GM12878 (cell line): ENCODE results near the gene MCRIP2. TPM values are rescaled to one million over a fixed set of nuclear protein-coding genes. Genes with fewer than 3 reads are reported as not detected.

Source experiments
- ATAC-seq: fragments of 200-7000 bp; cut with Tn5 transposase; 3 replicates; pipeline ENCODE4 v1.9.1; 2020; ENCODE audit warnings: mild to moderate bottlenecking, moderate library complexity
- BruUV-seq: library from RNA; stranded (reverse); fragments of 400-500 nt; replicated peaks from 2 replicates; lab custom pipeline; 2021; lab: Mats Ljungman, UMichigan
- CTCF ChIA-PET: fragments of 300-600 bp; sonication (Branson Sonifier 250); formaldehyde crosslinking; extraction: SDS; loops from one replicate; lab custom pipeline; 2021; ENCODE audit warnings: inconsistent platforms; lab: Yijun Ruan, JAX
- POLR2A ChIA-PET: fragments of 350-600 bp; formaldehyde crosslinking; extraction: SDS; loops from one replicate; lab custom pipeline; 2021; ENCODE audit warnings: inconsistent platforms; lab: Charles Lee
- RAD21 ChIA-PET: fragments of 300-600 bp; sonication (Branson Sonifier 250); formaldehyde crosslinking; loops from one replicate; lab custom pipeline; 2023; ENCODE audit warnings: antibody characterized with exemption; ENCODE audit not compliant: unreplicated experiment; lab: Charles Lee
- SMC1A ChIA-PET: fragments of 300-600 bp; sonication (Branson Sonifier 250); formaldehyde crosslinking; loops from one replicate; lab custom pipeline; 2023; ENCODE audit not compliant: unreplicated experiment, uncharacterized antibody; lab: Charles Lee
- DNase-seq: peaks from one replicate; pipeline ENCODE4 v3.0.0-alpha.2; 2011; ENCODE audit warnings: low read depth, low spot score
- FAIRE-seq: peaks from 3 replicates; lab custom pipeline; 2011; peaks lifted over from hg19 to GRCh38; lab: Jason Lieb, UNC
- H2AFZ ChIP-seq: 2 replicates; pipeline ENCODE4 v1.6.0; 2011; ENCODE audit warnings: low read depth, low read length, control low read depth; ENCODE audit not compliant: control insufficient read depth
- H3K27ac ChIP-seq: 2 replicates; pipeline ENCODE4 v1.5.1; 2011; ENCODE audit warnings: control low read depth; ENCODE audit not compliant: control insufficient read depth, insufficient read depth
- H3K27me3 ChIP-seq, 2 experiments: replicated peaks in 1 of 2; 2 replicates each; pipeline versions ENCODE4 v1.6.0 to v1.6.1; 2011; ENCODE audit warnings: low read length in 1 of 2; ENCODE audit not compliant: control insufficient read depth in 2 of 2, insufficient read depth in 2 of 2
- H3K36me3 ChIP-seq, 2 experiments: 2 replicates each; pipeline ENCODE4 v1.5.1; 2011; ENCODE audit warnings: low read length in 1 of 2; ENCODE audit not compliant: control insufficient read depth in 2 of 2, insufficient read depth in 2 of 2
- H3K4me1 ChIP-seq: 2 replicates; pipeline ENCODE4 v1.6.1; 2011; ENCODE audit warnings: mild to moderate bottlenecking, low read length, moderate library complexity, mixed read lengths; ENCODE audit not compliant: control insufficient read depth, insufficient read depth
- H3K4me2 ChIP-seq: 2 replicates; pipeline ENCODE4 v1.6.0; 2011; ENCODE audit warnings: control low read depth; ENCODE audit not compliant: control insufficient read depth, insufficient read depth
- H3K4me3 ChIP-seq: fragments of 200-600 bp; sonication (generic); 2 replicates; pipeline ENCODE4 v1.5.1; 2016
- H3K79me2 ChIP-seq: 2 replicates; pipeline ENCODE4 v1.6.0; 2011; ENCODE audit warnings: low read length; ENCODE audit not compliant: control insufficient read depth, insufficient read depth
- H3K9ac ChIP-seq: 2 replicates; pipeline ENCODE4 v1.8.0; 2011; ENCODE audit warnings: low read length, control low read depth, mixed read lengths; ENCODE audit not compliant: control insufficient read depth, insufficient read depth
- H3K9me3 ChIP-seq: replicated peaks from 3 replicates; pipeline ENCODE4 v1.5.1; 2011; ENCODE audit warnings: mild to moderate bottlenecking, low read length; ENCODE audit not compliant: control insufficient read depth, insufficient read depth
- H4K20me1 ChIP-seq: 2 replicates; pipeline ENCODE4 v1.6.0; 2011; ENCODE audit not compliant: control insufficient read depth, insufficient read depth
- CBX5 ChIP-seq: sonication (generic); IDR thresholded peaks from 2 replicates; pipeline ENCODE4 v1.6.1; 2016; ENCODE audit warnings: low read depth, moderate library complexity, mild to moderate bottlenecking, inconsistent platforms
- CREM ChIP-seq: IDR thresholded peaks from 2 replicates; pipeline ENCODE4 v1.6.1; 2014; ENCODE audit warnings: antibody characterized with exemption, low read depth
- EGR1 ChIP-seq, 2 experiments: IDR thresholded peaks; 1 replicate in 1 of 2; 2 replicates in 1 of 2; pipeline ENCODE4 v1.6.1; 2011 to 2012; ENCODE audit warnings: low read depth in 2 of 2, low read length in 2 of 2, borderline replicate concordance in 1 of 2, mild to moderate bottlenecking in 1 of 2, moderate library complexity in 1 of 2
- KAT2A ChIP-seq: conservative IDR thresholded peaks from 2 replicates; pipeline ENCODE4 v1.6.1; 2011; ENCODE audit warnings: low read depth, low read length; ENCODE audit not compliant: control insufficient read depth
- SIX5 ChIP-seq: IDR thresholded peaks from 2 replicates; pipeline ENCODE4 v1.6.1; 2011; ENCODE audit warnings: mild to moderate bottlenecking, low read depth, low read length, moderate library complexity; ENCODE audit not compliant: severe bottlenecking
- TCF7 ChIP-seq: IDR thresholded peaks from 2 replicates; pipeline ENCODE4 v1.6.1; 2014; ENCODE audit warnings: antibody characterized with exemption, borderline replicate concordance
- ZZZ3 ChIP-seq: IDR thresholded peaks from 2 replicates; pipeline ENCODE4 v1.6.1; 2011; ENCODE audit warnings: low read depth; ENCODE audit not compliant: control insufficient read depth, insufficient read length
- WGBS: methylation state at CpG from one replicate; pipeline ENCODE4 v1.1.6; 2016; ENCODE audit warnings: low lambda C conversion rate; ENCODE audit not compliant: insufficient replicate concordance, insufficient coverage; ENCODE audit errors: missing lambda C conversion rate; 5-methylcytosine and 5-hydroxymethylcytosine counted together
- in situ Hi-C: fragments of 300-500 bp; cut with MboI; formaldehyde crosslinking; loops from 9 replicates; pipeline ENCODE4 v1.14.3; 2018; ENCODE audit warnings: mixed read lengths
- intact Hi-C: fragments of 100-400 bp; cut with micrococcal nuclease; formaldehyde crosslinking; loops from one replicate; pipeline ENCODE4 v1.14.2; 2022; ENCODE audit not compliant: unreplicated experiment
- polyA plus RNA-seq, 11 experiments: library from polyadenylated mRNA; depleted of rRNA in 4 of 11; unstranded in 6 of 11; stranded (reverse) in 5 of 11; fragments of >200 nt; fragmentation: Nextera tagmentation in 4 of 11; fragmentation: Illumina TruSeq in 1 of 11; extraction: Ambion mirVana in 4 of 11; extraction: Trizol in 1 of 11; gene quantifications; 1 replicate in 1 of 11; 2 replicates in 10 of 11; pipeline versions ENCODE4 v1.2.1 to v1.2.3, GENCODE V29; 2011 to 2016; ENCODE audit warnings: inconsistent platforms in 2 of 11, missing spikeins in 2 of 11, low read depth in 1 of 11
- total RNA-seq, 4 experiments: library from RNA; depleted of rRNA in 3 of 4; stranded (reverse); fragments of >200 nt in 3 of 4; fragmentation: Illumina TruSeq in 1 of 4; extraction: Trizol in 1 of 4; gene quantifications; 2 replicates each; pipeline versions ENCODE4 v1.2.1 to v1.2.3, GENCODE V29; 2013 to 2021
- TF ChIP-seq, protein P1 (sequence below): IDR thresholded peaks from 2 replicates; pipeline ENCODE4 v1.6.1; 2011; ENCODE audit warnings: borderline replicate concordance, low read depth, mild to moderate bottlenecking, moderate library complexity, mixed read lengths, low read length; ENCODE audit not compliant: insufficient read depth; ENCODE audit errors: extremely low read length

MCRIP2 gene
- total and polyA plus RNA-seq, 10 of the 15 experiments (the other 5 are each of a cell fraction or from before 2014, with no cell fraction given): 0.19 to 93.1 (median 57.9) TPM

DNA sequence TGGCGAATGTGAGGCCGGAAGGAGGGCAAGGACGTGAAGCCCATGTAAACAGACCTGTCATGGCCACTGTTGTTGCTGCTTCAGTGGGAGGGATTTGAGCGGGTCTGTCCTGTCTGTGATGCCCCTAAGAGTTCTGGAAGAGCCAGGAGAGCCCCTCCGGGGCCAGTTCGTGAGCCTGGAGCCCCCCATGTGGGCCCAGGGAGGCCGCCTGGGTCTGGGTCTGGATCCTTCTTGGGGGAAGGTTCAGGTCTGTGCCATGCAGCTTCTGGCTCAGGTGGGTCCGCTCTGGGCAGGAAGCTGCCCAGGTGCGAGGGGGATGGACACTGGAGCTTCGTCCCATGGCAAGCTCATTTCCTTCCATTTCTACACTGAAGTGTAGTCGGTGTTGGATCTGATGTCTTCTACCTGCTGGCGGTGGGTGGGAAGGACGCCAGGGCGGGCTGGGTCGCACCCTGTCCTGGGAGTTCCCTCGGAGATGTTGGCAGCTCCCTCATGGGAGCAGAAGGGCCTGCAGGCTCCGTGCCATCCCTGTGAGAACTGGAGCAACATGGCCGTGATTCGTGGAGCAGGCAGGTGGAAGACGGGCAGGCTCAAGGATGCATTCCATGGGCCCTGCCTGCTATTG is 22.0 kb upstream of the MCRIP2 start:
- FAIRE-seq (no peak), ATAC-seq (no peak), DNase-seq (no peak)
- Histone ChIP-seq H3K9me3 (no peaks in the 10 kb centered on the region), H3K9ac (no peak overlapping the region), H4K20me1 (no peaks in the 10 kb centered on the region; the same call in 1 of the 2 replicates), H3K4me3 (no peak overlapping the region), H3K27me3 (no peaks in the 10 kb centered on the region), H2AFZ (no peak overlapping the region), H3K4me2 (no peak overlapping the region), H3K36me3 (no peaks in the 10 kb centered on the region), H3K27ac (no peak overlapping the region), H3K4me1 (no peaks in the 10 kb centered on the region), H3K79me2 (no peaks in the 10 kb centered on the region)
- SMC1A ChIA-PET: no interaction called here
- POLR2A ChIA-PET: no interaction called here
- 88% methylated on average over 19 of the region's 20 CpGs for WGBS
- CTCF ChIA-PET: no interaction called here
- in situ Hi-C loops: no loop called here
- no TSS peak for BruUV-seq
- RAD21 ChIA-PET: no interaction called here
- intact Hi-C loops: no loop called here
- TF ChIP-seq, protein P1, sequence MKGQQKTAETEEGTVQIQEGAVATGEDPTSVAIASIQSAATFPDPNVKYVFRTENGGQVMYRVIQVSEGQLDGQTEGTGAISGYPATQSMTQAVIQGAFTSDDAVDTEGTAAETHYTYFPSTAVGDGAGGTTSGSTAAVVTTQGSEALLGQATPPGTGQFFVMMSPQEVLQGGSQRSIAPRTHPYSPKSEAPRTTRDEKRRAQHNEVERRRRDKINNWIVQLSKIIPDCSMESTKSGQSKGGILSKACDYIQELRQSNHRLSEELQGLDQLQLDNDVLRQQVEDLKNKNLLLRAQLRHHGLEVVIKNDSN: no peak
- TF ChIP-seq KAT2A (no peak), SIX5 (no peak), CREM (no peak), TCF7 (no peak), ZZZ3 (no peak), CBX5 (no peak), EGR1 (IDR thresholded peaks at IDR 0.05; ENCODE audit: borderline replicate concordance in 1 of 2, low read depth in 2 of 2, low read length in 2 of 2) (no peak)
